Measurements from ENCODE around the gene SPSB4. TPM values are rescaled to one million over a fixed set of nuclear protein-coding genes. Genes with fewer than 3 reads are reported as not detected.

Gene SPSB4
- total and polyA plus RNA-seq, 9 of the 15 experiments (the other 6 are each of a cell fraction or from before 2014, with no cell fraction given), result not detected

DNA sequence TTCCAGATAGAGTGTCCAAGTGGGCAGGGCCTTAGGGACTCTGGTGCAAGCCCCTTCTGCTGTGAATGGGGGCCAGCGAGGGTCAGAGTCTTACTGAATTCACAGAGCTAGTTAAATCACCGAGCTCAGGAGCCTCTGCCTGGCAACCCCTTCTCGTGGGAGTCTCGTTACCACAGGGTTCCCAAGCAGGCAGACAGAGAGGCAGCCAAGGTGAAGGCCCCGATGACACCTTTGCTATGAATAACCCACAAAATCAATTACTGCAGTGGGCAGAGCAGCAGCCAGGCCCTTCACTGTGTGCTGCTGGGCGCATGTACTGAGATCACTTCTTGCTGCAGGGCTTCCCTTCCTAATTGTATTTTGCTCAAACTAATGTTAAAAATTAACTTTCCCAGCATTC is 56.9 kb downstream of the SPSB4 start (continued):
- TF ChIP-seq, protein P1, sequence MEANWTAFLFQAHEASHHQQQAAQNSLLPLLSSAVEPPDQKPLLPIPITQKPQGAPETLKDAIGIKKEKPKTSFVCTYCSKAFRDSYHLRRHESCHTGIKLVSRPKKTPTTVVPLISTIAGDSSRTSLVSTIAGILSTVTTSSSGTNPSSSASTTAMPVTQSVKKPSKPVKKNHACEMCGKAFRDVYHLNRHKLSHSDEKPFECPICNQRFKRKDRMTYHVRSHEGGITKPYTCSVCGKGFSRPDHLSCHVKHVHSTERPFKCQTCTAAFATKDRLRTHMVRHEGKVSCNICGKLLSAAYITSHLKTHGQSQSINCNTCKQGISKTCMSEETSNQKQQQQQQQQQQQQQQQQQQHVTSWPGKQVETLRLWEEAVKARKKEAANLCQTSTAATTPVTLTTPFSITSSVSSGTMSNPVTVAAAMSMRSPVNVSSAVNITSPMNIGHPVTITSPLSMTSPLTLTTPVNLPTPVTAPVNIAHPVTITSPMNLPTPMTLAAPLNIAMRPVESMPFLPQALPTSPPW (CRISPR knock-in tag; IDR thresholded peaks at IDR 0.05), result no peak
- TF ChIP-seq CCNT2 (IDR thresholded peaks at IDR 0.05; ENCODE audit: borderline replicate concordance, extremely low read depth, insufficient read length, low read depth, low read length) (no peak), GABPA (tag; conservative IDR thresholded peaks at IDR 0.05; ENCODE audit: low read depth) (no peak), HOXB6 (CRISPR knock-in tag; IDR thresholded peaks at IDR 0.05; ENCODE audit: borderline replicate concordance) (no peak), HNRNPUL1 (IDR thresholded peaks at IDR 0.05; ENCODE audit: low read length) (no peak)
- TF ChIP-seq, protein P2, sequence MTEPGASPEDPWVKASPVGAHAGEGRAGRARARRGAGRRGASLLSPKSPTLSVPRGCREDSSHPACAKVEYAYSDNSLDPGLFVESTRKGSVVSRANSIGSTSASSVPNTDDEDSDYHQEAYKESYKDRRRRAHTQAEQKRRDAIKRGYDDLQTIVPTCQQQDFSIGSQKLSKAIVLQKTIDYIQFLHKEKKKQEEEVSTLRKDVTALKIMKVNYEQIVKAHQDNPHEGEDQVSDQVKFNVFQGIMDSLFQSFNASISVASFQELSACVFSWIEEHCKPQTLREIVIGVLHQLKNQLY (CRISPR knock-in tag; conservative IDR thresholded peaks at IDR 0.05), result no peak
- TF ChIP-seq, protein P3, sequence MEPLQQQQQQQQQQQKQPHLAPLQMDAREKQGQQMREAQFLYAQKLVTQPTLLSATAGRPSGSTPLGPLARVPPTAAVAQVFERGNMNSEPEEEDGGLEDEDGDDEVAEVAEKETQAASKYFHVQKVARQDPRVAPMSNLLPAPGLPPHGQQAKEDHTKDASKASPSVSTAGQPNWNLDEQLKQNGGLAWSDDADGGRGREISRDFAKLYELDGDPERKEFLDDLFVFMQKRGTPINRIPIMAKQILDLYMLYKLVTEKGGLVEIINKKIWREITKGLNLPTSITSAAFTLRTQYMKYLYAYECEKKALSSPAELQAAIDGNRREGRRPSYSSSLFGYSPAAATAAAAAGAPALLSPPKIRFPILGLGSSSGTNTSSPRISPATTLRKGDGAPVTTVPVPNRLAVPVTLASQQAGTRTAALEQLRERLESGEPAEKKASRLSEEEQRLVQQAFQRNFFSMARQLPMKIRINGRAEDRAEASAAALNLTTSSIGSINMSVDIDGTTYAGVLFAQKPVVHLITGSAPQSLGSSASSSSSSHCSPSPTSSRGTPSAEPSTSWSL (CRISPR knock-in tag; IDR thresholded peaks at IDR 0.05; ENCODE audit: borderline replicate concordance), result no peak
